Mesenchymal stem cell (in vitro differentiated cells and primary cell): ENCODE data around the gene CIDEC.
"Not testable (repeated sequence)": the region's sequence is repeated elsewhere in the genome, so short reads cannot be mapped to it uniquely, and the experiment has no call there.

Experiments used
- DNase-seq: peaks from one replicate; pipeline ENCODE4 v3.0.0-alpha.2; 2013
- H2AFZ ChIP-seq: one replicate; pipeline ENCODE4 v1.6.1; 2013; ENCODE audit warnings: low read depth, mild to moderate bottlenecking, control low read depth, inconsistent platforms, low read length, moderate library complexity
- H2AK5ac ChIP-seq: 2 replicates; pipeline ENCODE4 v1.6.1; 2013; ENCODE audit warnings: low read length, moderate library complexity, mild to moderate bottlenecking, inconsistent platforms; ENCODE audit not compliant: severe bottlenecking
- H2BK120ac ChIP-seq: one replicate; pipeline ENCODE4 v1.6.1; 2013; ENCODE audit warnings: low read depth, mild to moderate bottlenecking, inconsistent platforms, low read length, moderate library complexity
- H2BK12ac ChIP-seq, 2 experiments: one replicate each; pipeline ENCODE4 v1.6.1; 2013; ENCODE audit warnings: inconsistent platforms in 2 of 2, low read length in 2 of 2, mild to moderate bottlenecking in 2 of 2, moderate library complexity in 2 of 2, control low read depth in 1 of 2
- H2BK15ac ChIP-seq: one replicate; pipeline ENCODE4 v1.6.1; 2013; ENCODE audit warnings: mild to moderate bottlenecking, low read depth, inconsistent platforms; ENCODE audit not compliant: poor library complexity, severe bottlenecking
- H2BK5ac ChIP-seq: 2 replicates; pipeline ENCODE4 v1.6.1; 2013; ENCODE audit warnings: low read depth, mild to moderate bottlenecking, low read length, control low read depth, inconsistent platforms; ENCODE audit not compliant: poor library complexity, severe bottlenecking
- H3K14ac ChIP-seq, 2 experiments: one replicate each; pipeline ENCODE4 v1.6.1; 2013; ENCODE audit warnings: inconsistent platforms in 2 of 2, low read length in 2 of 2, control low read depth in 1 of 2, mild to moderate bottlenecking in 1 of 2, moderate library complexity in 1 of 2
- H3K18ac ChIP-seq, 2 experiments: one replicate each; pipeline ENCODE4 v1.6.1; 2013; ENCODE audit warnings: inconsistent platforms in 2 of 2, low read length in 2 of 2, control low read depth in 1 of 2, low read depth in 1 of 2, mild to moderate bottlenecking in 1 of 2
- H3K23ac ChIP-seq, 2 experiments: one replicate each; pipeline ENCODE4 v1.6.1; 2013; ENCODE audit warnings: inconsistent platforms in 2 of 2, low read length in 2 of 2, mild to moderate bottlenecking in 2 of 2, moderate library complexity in 2 of 2, control low read depth in 1 of 2
- H3K27ac ChIP-seq: 2 replicates; pipeline ENCODE4 v1.5.1; 2013; ENCODE audit warnings: mild to moderate bottlenecking, moderate library complexity, low read length, control low read depth, inconsistent platforms; ENCODE audit not compliant: poor library complexity, severe bottlenecking
- H3K27me3 ChIP-seq, 2 experiments: 2 replicates each; pipeline versions ENCODE4 v1.6.1 to v1.7.0; 2013; ENCODE audit warnings: low read length in 2 of 2, mild to moderate bottlenecking in 2 of 2, moderate library complexity in 2 of 2, control low read depth in 1 of 2, inconsistent platforms in 1 of 2; ENCODE audit not compliant: control insufficient read depth in 1 of 2, insufficient read depth in 1 of 2
- H3K36me3 ChIP-seq, 2 experiments: 2 replicates each; pipeline versions ENCODE4 v1.6.1 to v1.7.0; 2013; ENCODE audit warnings: low read length in 2 of 2, control low read depth in 1 of 2, inconsistent platforms in 1 of 2, low read depth in 1 of 2, mild to moderate bottlenecking in 1 of 2; ENCODE audit not compliant: insufficient read depth in 2 of 2, control insufficient read depth in 1 of 2
- H3K4ac ChIP-seq, 2 experiments: one replicate each; pipeline ENCODE4 v1.6.1; 2013; ENCODE audit warnings: inconsistent platforms in 2 of 2, low read length in 2 of 2, mild to moderate bottlenecking in 2 of 2, moderate library complexity in 2 of 2, control low read depth in 1 of 2, low read depth in 1 of 2
- H3K4me1 ChIP-seq: 2 replicates; pipeline ENCODE4 v1.6.1; 2013; ENCODE audit warnings: low read depth, low read length, control low read depth; ENCODE audit not compliant: control insufficient read depth, insufficient read depth
- H3K4me2 ChIP-seq: 2 replicates; pipeline ENCODE4 v1.6.1; 2013; ENCODE audit warnings: low read length, mild to moderate bottlenecking, inconsistent platforms; ENCODE audit not compliant: poor library complexity, severe bottlenecking
- H3K4me3 ChIP-seq, 2 experiments: 2 replicates each; pipeline versions ENCODE4 v1.5.1 to v1.7.0; 2013; ENCODE audit warnings: low read length in 2 of 2, mild to moderate bottlenecking in 2 of 2, control low read depth in 1 of 2, low read depth in 1 of 2; ENCODE audit not compliant: insufficient read depth in 1 of 2
- H3K79me1 ChIP-seq: replicated peaks from 2 replicates; pipeline ENCODE4 v1.6.1; 2013; ENCODE audit warnings: mild to moderate bottlenecking, control low read depth, low read length, inconsistent platforms; ENCODE audit not compliant: poor library complexity, severe bottlenecking
- H3K9ac ChIP-seq: 2 replicates; pipeline ENCODE4 v1.7.0; 2013; ENCODE audit warnings: mild to moderate bottlenecking, low read length, moderate library complexity
- H3K9me3 ChIP-seq: 2 replicates; pipeline ENCODE4 v1.7.0; 2013; ENCODE audit warnings: mild to moderate bottlenecking, low read length; ENCODE audit not compliant: control insufficient read depth
- H4K8ac ChIP-seq: one replicate; pipeline ENCODE4 v1.6.1; 2013; ENCODE audit warnings: inconsistent platforms, mild to moderate bottlenecking, low read length, moderate library complexity
- H4K91ac ChIP-seq: one replicate; pipeline ENCODE4 v1.6.1; 2013; ENCODE audit warnings: mild to moderate bottlenecking, low read length, inconsistent platforms
- WGBS: methylation state at CpG from one replicate; pipeline ENCODE4 v1.1.7; 2013; ENCODE audit warnings: mixed read lengths; 5-methylcytosine and 5-hydroxymethylcytosine counted together

The CIDEC gene

GRCh38 chr3:9881441-9881840 is 1.4 kb upstream of the CIDEC start:
- Histone ChIP-seq H2BK15ac (no peak overlapping the region), H4K8ac (no peak overlapping the region), H3K4me3 (no peak overlapping the region), H4K91ac (no peak overlapping the region), H2BK5ac (no peak overlapping the region), H3K18ac (no peak overlapping the region), H3K4me1 (no peaks in the 10 kb centered on the region), H3K23ac (no peak overlapping the region), H2AK5ac (no peak overlapping the region), H2BK120ac (no peak overlapping the region), H3K9ac (no peak overlapping the region), H3K27ac (no peak overlapping the region), H2AFZ (no peak overlapping the region), H3K4ac (no peak overlapping the region), H3K14ac (no peak overlapping the region), H3K4me2 (no peak overlapping the region), H2BK12ac (no peak overlapping the region), H3K9me3 (no peaks in the 10 kb centered on the region), H3K79me1 (no peaks in the 10 kb centered on the region), H3K27me3 (peaks cover 0 to 4% of the 10 kb centered on the region in 2 experiments), H3K36me3 (no peaks in the 10 kb centered on the region)
- WGBS, result 93% methylated on average over 1 of the region's 1 CpG
- DNase-seq, result no peak

DNA sequence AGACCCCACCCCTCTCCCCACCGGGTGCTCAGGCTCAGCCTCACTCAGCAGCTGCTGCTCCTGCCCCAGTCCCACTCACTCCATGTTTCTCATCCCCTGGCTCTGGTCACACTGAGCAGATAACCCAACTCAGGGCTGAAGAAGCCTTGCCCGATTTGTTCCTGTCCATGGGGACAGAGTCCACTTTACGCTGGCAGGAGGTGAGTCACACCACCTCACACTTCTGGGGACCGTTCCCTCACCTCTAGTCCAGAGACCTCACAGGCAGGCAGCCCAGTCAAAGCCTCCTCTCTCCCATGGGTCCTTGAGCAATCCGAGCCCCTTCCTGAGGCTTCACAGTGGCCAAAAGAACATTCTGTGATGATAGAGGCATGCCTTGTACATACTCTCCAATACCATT is 1.4 kb downstream of the CIDEC start:
- Histone ChIP-seq H2BK120ac (no peak overlapping the region), H3K4ac (no peak overlapping the region), H2BK12ac (no peak overlapping the region), H2AK5ac (no peak overlapping the region), H4K8ac (no peak overlapping the region), H3K4me1 (no peaks in the 10 kb centered on the region), H3K79me1 (no peaks in the 10 kb centered on the region), H3K9me3 (no peaks in the 10 kb centered on the region), H3K23ac (no peak overlapping the region), H3K14ac (peak overlapping the region in 1 of 2 experiments; percentile 9), H3K27me3 (peaks cover 0 to 4% of the 10 kb centered on the region in 2 experiments), H3K4me2 (no peak overlapping the region), H3K9ac (no peak overlapping the region), H3K4me3 (no peak overlapping the region), H2AFZ (no peak overlapping the region), H2BK15ac (no peak overlapping the region), H3K18ac (no peak overlapping the region), H3K27ac (no peak overlapping the region), H3K36me3 (no peaks in the 10 kb centered on the region), H4K91ac (no peak overlapping the region), H2BK5ac (no peak overlapping the region)
- WGBS, result 76% methylated on average over 5 of the region's 5 CpGs
- DNase-seq, result no peak

- Histone ChIP-seq H3K4me3 (no peak overlapping the region), H3K18ac (no peak overlapping the region), H2AK5ac (no peak overlapping the region), H3K27ac (no peak overlapping the region), H2AFZ (no peak overlapping the region), H3K9me3 (no peaks in the 10 kb centered on the region), H3K36me3 (no peaks in the 10 kb centered on the region), H3K14ac (no peak overlapping the region), H2BK120ac (peak overlapping the region; percentile 38), H3K27me3 (peaks cover 0 to 4% of the 10 kb centered on the region in 2 experiments), H3K4me2 (no peak overlapping the region), H3K4ac (no peak overlapping the region), H4K91ac (no peak overlapping the region), H3K4me1 (no peaks in the 10 kb centered on the region), H4K8ac (no peak overlapping the region), H2BK5ac (no peak overlapping the region), H2BK15ac (no peak overlapping the region), H2BK12ac (no peak overlapping the region), H3K23ac (no peak overlapping the region), H3K79me1 (no peaks in the 10 kb centered on the region), H3K9ac (no peak overlapping the region)
- 90% methylated on average over 12 of the region's 12 CpGs for WGBS
- no peak for DNase-seq
These were observed 3.1 kb downstream of the CIDEC start for GRCh38 chr3:9876991-9877390.

GRCh38 chr3:9876255-9876654 is 3.8 kb downstream of the CIDEC start:
- not testable (repeated sequence) for H3K4me2 ChIP-seq, H3K18ac ChIP-seq, H3K4ac ChIP-seq, H3K36me3 ChIP-seq, H4K8ac ChIP-seq, H2AK5ac ChIP-seq, H3K4me1 ChIP-seq, H2BK5ac ChIP-seq, H2BK12ac ChIP-seq, H3K27ac ChIP-seq, H2BK120ac ChIP-seq, H3K4me3 ChIP-seq, H3K9me3 ChIP-seq, H4K91ac ChIP-seq, H3K9ac ChIP-seq, H3K79me1 ChIP-seq, H2AFZ ChIP-seq, H2BK15ac ChIP-seq, DNase-seq, H3K23ac ChIP-seq, H3K27me3 ChIP-seq, H3K14ac ChIP-seq
- 96% methylated on average over 2 of the region's 4 CpGs for WGBS
